HepG2 (cell line): Measurements from ENCODE around the gene TMEM97. TPM values are rescaled to one million over a fixed set of nuclear protein-coding genes. Genes with fewer than 3 reads are reported as not detected.

Experiments used
- ATAC-seq: fragments of 200-7000 bp; cut with Tn5 transposase; 3 replicates; pipeline ENCODE4 v1.9.1; 2020; ENCODE audit warnings: mild to moderate bottlenecking, moderate library complexity
- BruUV-seq: library from RNA; stranded (reverse); fragments of 400-500 nt; replicated peaks from 2 replicates; lab custom pipeline; 2021; lab: Mats Ljungman, UMichigan
- CTCF ChIA-PET: fragments of 300-600 bp; formaldehyde crosslinking; extraction: SDS; loops from one replicate; lab custom pipeline; 2021; ENCODE audit warnings: low total read pairs, inconsistent platforms, low intra/inter-chr PET ratio; lab: Yijun Ruan, JAX
- POLR2A ChIA-PET: fragments of 350-600 bp; sonication (Branson Sonifier 250); formaldehyde crosslinking; loops from one replicate; lab custom pipeline; 2020; ENCODE audit warnings: antibody characterized with exemption, inconsistent platforms; lab: Yijun Ruan, JAX
- DNase-seq: peaks from one replicate; pipeline ENCODE4 v3.0.0-alpha.2; 2015; ENCODE audit warnings: low spot score
- FAIRE-seq: peaks from 3 replicates; lab custom pipeline; 2011; peaks lifted over from hg19 to GRCh38; lab: Jason Lieb, UNC
- H2AFZ ChIP-seq: one replicate; pipeline ENCODE4 v1.6.1; 2011; ENCODE audit warnings: low read length, inconsistent platforms
- H3K27ac ChIP-seq: fragments of 300-600 bp; 3 replicates; pipeline ENCODE4 v1.8.0; 2011; ENCODE audit warnings: mixed run types, mild to moderate bottlenecking, mixed read lengths, low read length, inconsistent platforms; ENCODE audit not compliant: insufficient read depth; ENCODE audit errors: extremely low read length
- H3K27me3 ChIP-seq, 2 experiments: fragments of 200-600 bp in 1 of 2; 2 replicates in 1 of 2; 3 replicates in 1 of 2; pipeline versions ENCODE4 v1.6.0 to v1.8.0; 2011; ENCODE audit warnings: low read length in 2 of 2, mild to moderate bottlenecking in 2 of 2, moderate library complexity in 2 of 2, inconsistent platforms in 1 of 2; ENCODE audit not compliant: insufficient read depth in 2 of 2, control insufficient read depth in 1 of 2
- H3K36me3 ChIP-seq, 2 experiments: fragments of 200-600 bp in 1 of 2; replicated peaks in 1 of 2; 2 replicates in 1 of 2; 3 replicates in 1 of 2; pipeline versions ENCODE4 v1.5.1 to v1.8.0; 2011; ENCODE audit warnings: low read length in 2 of 2, inconsistent platforms in 1 of 2; ENCODE audit not compliant: insufficient read depth in 2 of 2, control insufficient read depth in 1 of 2
- H3K4me1 ChIP-seq: 2 replicates; pipeline ENCODE4 v1.5.1; 2012; ENCODE audit warnings: low read length, inconsistent platforms; ENCODE audit not compliant: insufficient read depth
- H3K4me2 ChIP-seq: 2 replicates; pipeline ENCODE4 v1.6.0; 2011; ENCODE audit warnings: low read depth, low read length, inconsistent platforms
- H3K4me3 ChIP-seq, 3 experiments: fragments of 200-600 bp in 1 of 3; sonication (generic), shearing (Covaris generic) in 1 of 3; replicated peaks in 1 of 3; 2 replicates each; pipeline ENCODE4 v1.5.1; 2011 to 2016; ENCODE audit warnings: low read length in 3 of 3, inconsistent platforms in 2 of 3, low read depth in 2 of 3, mild to moderate bottlenecking in 2 of 3, control low read depth in 1 of 3, mixed read lengths in 1 of 3; ENCODE audit not compliant: insufficient read depth in 1 of 3
- H3K79me2 ChIP-seq: one replicate; pipeline ENCODE4 v1.6.1; 2011; ENCODE audit warnings: low read length, inconsistent platforms; ENCODE audit not compliant: insufficient read depth
- H3K9ac ChIP-seq: 2 replicates; pipeline ENCODE4 v1.6.0; 2011; ENCODE audit warnings: mild to moderate bottlenecking, low read depth, low read length, inconsistent platforms; ENCODE audit not compliant: insufficient read depth
- H3K9me3 ChIP-seq: 2 replicates; pipeline ENCODE4 v1.5.1; 2012; ENCODE audit warnings: mild to moderate bottlenecking, low read length
- H4K20me1 ChIP-seq: 2 replicates; pipeline ENCODE4 v1.6.0; 2011; ENCODE audit warnings: inconsistent platforms, mild to moderate bottlenecking, low read length, moderate library complexity; ENCODE audit not compliant: insufficient read depth
- ATF6 ChIP-seq: sonication (generic); formaldehyde crosslinking; conservative IDR thresholded peaks from 2 replicates; pipeline ENCODE4 v1.4.0; 2020; ENCODE audit warnings: missing genetic modification reagents
- IRX3 ChIP-seq: sonication (generic); formaldehyde crosslinking; IDR thresholded peaks from 2 replicates; pipeline ENCODE4 v1.8.1; 2023; ENCODE audit warnings: mild to moderate bottlenecking, low read depth, missing genetic modification reagents, borderline replicate concordance
- MIER2 ChIP-seq: IDR thresholded peaks from 2 replicates; pipeline ENCODE4 v1.6.1; 2016; ENCODE audit warnings: missing biosample characterization, missing genetic modification reagents
- NFYC ChIP-seq: IDR thresholded peaks from 2 replicates; pipeline ENCODE4 v1.6.1; 2016; ENCODE audit warnings: missing genetic modification reagents, missing compliant biosample characterization
- PHF20 ChIP-seq: sonication (generic); formaldehyde crosslinking; IDR thresholded peaks from 2 replicates; pipeline ENCODE4 v1.5.0; 2020; ENCODE audit warnings: mild to moderate bottlenecking, missing genetic modification reagents
- PHF21A ChIP-seq: sonication (generic); formaldehyde crosslinking; IDR thresholded peaks from 2 replicates; pipeline ENCODE4 v1.5.0; 2020; ENCODE audit warnings: mild to moderate bottlenecking, missing genetic modification reagents
- RFX5 ChIP-seq: IDR thresholded peaks from 2 replicates; pipeline ENCODE4 v1.6.1; 2011; ENCODE audit warnings: low read depth, low read length, improper control_type of control experiment
- SOX5 ChIP-seq: IDR thresholded peaks from 2 replicates; pipeline ENCODE4 v1.6.1; 2016; ENCODE audit warnings: borderline replicate concordance
- TRAFD1 ChIP-seq: sonication (generic); formaldehyde crosslinking; IDR thresholded peaks from 2 replicates; pipeline ENCODE4 v1.5.1; 2020; ENCODE audit warnings: missing genetic modification reagents, mild to moderate bottlenecking, borderline replicate concordance
- UBTF ChIP-seq: sonication (generic); formaldehyde crosslinking; IDR thresholded peaks from 2 replicates; pipeline ENCODE4 v1.4.0; 2020; ENCODE audit warnings: mild to moderate bottlenecking, missing genetic modification reagents
- ZNF260 ChIP-seq: sonication (generic); formaldehyde crosslinking; IDR thresholded peaks from 2 replicates; pipeline ENCODE4 v1.4.0; 2020; ENCODE audit warnings: missing genetic modification reagents, low read depth, mild to moderate bottlenecking, borderline replicate concordance
- ZNF264 ChIP-seq: sonication (generic); formaldehyde crosslinking; IDR thresholded peaks from 2 replicates; pipeline ENCODE4 v1.4.0; 2020; ENCODE audit warnings: missing genetic modification reagents
- ZNF274 ChIP-seq: sonication (generic); formaldehyde crosslinking; IDR thresholded peaks from 2 replicates; pipeline ENCODE4 v1.5.1; 2020; ENCODE audit warnings: mild to moderate bottlenecking, missing genetic modification reagents
- ZNF577 ChIP-seq: sonication (generic); formaldehyde crosslinking; IDR thresholded peaks from 2 replicates; pipeline ENCODE4 v1.4.0; 2020; ENCODE audit warnings: mild to moderate bottlenecking, low read depth, missing genetic modification reagents, borderline replicate concordance
- ZNF737 ChIP-seq: sonication (generic); formaldehyde crosslinking; IDR thresholded peaks from 2 replicates; pipeline ENCODE4 v1.5.0; 2020; ENCODE audit warnings: missing genetic modification reagents, mild to moderate bottlenecking, borderline replicate concordance
- ZNF879 ChIP-seq: sonication (generic); formaldehyde crosslinking; IDR thresholded peaks from 2 replicates; pipeline ENCODE4 v1.8.1; 2023; ENCODE audit warnings: missing genetic modification reagents
- WGBS: methylation state at CpG from one replicate; pipeline ENCODE4 v1.1.6; 2017; ENCODE audit warnings: low lambda C conversion rate; 5-methylcytosine and 5-hydroxymethylcytosine counted together
- in situ Hi-C: cut with HindIII; loops from 2 replicates; pipeline ENCODE4 v1.10.0; 2017; ENCODE audit warnings: low pct_unique_long_range_greater_than_20kb; ENCODE audit not compliant: extremely low pct_ligation_motif_present
- intact Hi-C: fragments of 100-400 bp; cut with micrococcal nuclease; formaldehyde crosslinking; loops from one replicate; pipeline ENCODE4 v1.10.0; 2022; ENCODE audit not compliant: unreplicated experiment
- polyA plus RNA-seq, 8 experiments: library from polyadenylated mRNA; depleted of rRNA in 3 of 8; stranded (reverse) in 7 of 8; unstranded in 1 of 8; fragments of >200 nt; fragmentation: Illumina TruSeq in 4 of 8; extraction: Trizol in 4 of 8; gene quantifications; 2 replicates each; pipeline versions ENCODE4 v1.2.1 to v1.2.3, GENCODE V29; 2011 to 2016; ENCODE audit warnings: low read depth in 4 of 8, missing spikeins in 1 of 8, mixed read lengths in 1 of 8; ENCODE audit not compliant: insufficient read depth in 1 of 8
- total RNA-seq, 5 experiments: library from RNA; depleted of rRNA; stranded (reverse); fragments of >200 nt; fragmentation: Illumina TruSeq; extraction: Trizol; gene quantifications; 2 replicates each; pipeline ENCODE4 v1.2.3, GENCODE V29; 2016; ENCODE audit warnings: low read depth in 1 of 5

TMEM97 gene
- total and polyA plus RNA-seq, 2 of the 13 experiments (the other 11 are each of a cell fraction or from before 2014, with no cell fraction given), result 69.6 to 137 TPM

- no peak for TF ChIP-seq TRAFD1
- TF ChIP-seq RFX5, result no peak
- TF ChIP-seq ZNF577 (CRISPR knock-in tag), result no peak
Measured at GRCh38 chr17:28339431-28339830, 20.4 kb downstream of the TMEM97 start (continued).

GRCh38 chr17:28340374-28340773 lies 21.4 kb downstream of the TMEM97 start:
- Histone ChIP-seq H3K9ac (no peak overlapping the region), H3K79me2 (peaks cover 25% of the 10 kb centered on the region), H3K4me1 (peaks cover 17% of the 10 kb centered on the region), H3K27me3 (no peaks in the 10 kb centered on the region; a peak in 1 of 5 replicates), H3K36me3 (peaks cover 28 to 43% of the 10 kb centered on the region in 2 experiments), H3K27ac (no peak overlapping the region), H4K20me1 (no peaks in the 10 kb centered on the region; the same call in 1 of the 2 replicates), H2AFZ (no peak overlapping the region), H3K9me3 (no peaks in the 10 kb centered on the region), H3K4me2 (no peak overlapping the region), H3K4me3 (no peak overlapping the region)
- no TSS peak for BruUV-seq
- ATAC-seq, result no peak
- no peak for DNase-seq
- CTCF ChIA-PET, result no interaction called here
- FAIRE-seq, result no peak
- POLR2A ChIA-PET, result no interaction called here
- 90% methylated on average over 6 of the region's 6 CpGs for whole genome bisulfite sequencing
- intact Hi-C loops, result no loop called here
- in situ Hi-C loops, result no loop called here
- no peak for TF ChIP-seq ZNF879 (CRISPR knock-in tag)
- no peak for TF ChIP-seq ZNF737 (CRISPR knock-in tag)
- TF ChIP-seq IRX3 (CRISPR knock-in tag), result no peak
- no peak for TF ChIP-seq ZNF274 (CRISPR knock-in tag)
- TF ChIP-seq UBTF, result no peak
- no peak for TF ChIP-seq ZNF264
- TF ChIP-seq MIER2 (CRISPR knock-in tag), result no peak
- TF ChIP-seq PHF21A (CRISPR knock-in tag), result no peak
- no peak for TF ChIP-seq SOX5
- TF ChIP-seq ATF6, result no peak
- TF ChIP-seq ZNF260 (CRISPR knock-in tag), result no peak
- no peak for TF ChIP-seq NFYC (CRISPR knock-in tag)
- no peak for TF ChIP-seq PHF20
